ENCODE measurements around the gene DDX49.

DNA sequence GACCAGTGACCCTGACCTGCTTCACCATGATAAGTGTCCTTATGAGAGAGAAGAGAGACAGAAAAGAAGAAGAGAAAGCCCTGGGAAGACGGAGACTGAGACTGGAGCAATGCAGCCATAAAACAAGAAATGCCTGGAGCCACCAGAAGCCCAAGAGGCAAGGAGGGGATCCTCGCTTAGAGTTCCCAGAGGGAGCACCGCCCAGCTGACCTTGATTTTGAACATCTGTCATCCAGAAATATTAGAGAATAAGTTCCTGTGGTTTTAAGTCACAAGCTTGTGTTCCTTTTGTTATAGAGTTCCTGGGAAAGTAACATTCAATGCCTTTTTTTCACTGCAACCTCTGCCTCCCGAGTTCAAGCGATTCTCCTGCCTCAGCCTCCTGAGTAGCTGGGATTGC lies 43.8 kb upstream of the DDX49 start:
- no peak for TF ChIP-seq POLR2A (IDR thresholded peaks at IDR 0.05; ENCODE audit: low read depth, low read length)
- TF ChIP-seq POLR2AphosphoS5 (IDR thresholded peaks at IDR 0.05; ENCODE audit: low read depth, low read length) = no peak
